Measurements from ENCODE around the gene VIM.
A peak's percentile ranks its signal among the peaks of the same experiment; 100 is the strongest.

VIM gene

DNA sequence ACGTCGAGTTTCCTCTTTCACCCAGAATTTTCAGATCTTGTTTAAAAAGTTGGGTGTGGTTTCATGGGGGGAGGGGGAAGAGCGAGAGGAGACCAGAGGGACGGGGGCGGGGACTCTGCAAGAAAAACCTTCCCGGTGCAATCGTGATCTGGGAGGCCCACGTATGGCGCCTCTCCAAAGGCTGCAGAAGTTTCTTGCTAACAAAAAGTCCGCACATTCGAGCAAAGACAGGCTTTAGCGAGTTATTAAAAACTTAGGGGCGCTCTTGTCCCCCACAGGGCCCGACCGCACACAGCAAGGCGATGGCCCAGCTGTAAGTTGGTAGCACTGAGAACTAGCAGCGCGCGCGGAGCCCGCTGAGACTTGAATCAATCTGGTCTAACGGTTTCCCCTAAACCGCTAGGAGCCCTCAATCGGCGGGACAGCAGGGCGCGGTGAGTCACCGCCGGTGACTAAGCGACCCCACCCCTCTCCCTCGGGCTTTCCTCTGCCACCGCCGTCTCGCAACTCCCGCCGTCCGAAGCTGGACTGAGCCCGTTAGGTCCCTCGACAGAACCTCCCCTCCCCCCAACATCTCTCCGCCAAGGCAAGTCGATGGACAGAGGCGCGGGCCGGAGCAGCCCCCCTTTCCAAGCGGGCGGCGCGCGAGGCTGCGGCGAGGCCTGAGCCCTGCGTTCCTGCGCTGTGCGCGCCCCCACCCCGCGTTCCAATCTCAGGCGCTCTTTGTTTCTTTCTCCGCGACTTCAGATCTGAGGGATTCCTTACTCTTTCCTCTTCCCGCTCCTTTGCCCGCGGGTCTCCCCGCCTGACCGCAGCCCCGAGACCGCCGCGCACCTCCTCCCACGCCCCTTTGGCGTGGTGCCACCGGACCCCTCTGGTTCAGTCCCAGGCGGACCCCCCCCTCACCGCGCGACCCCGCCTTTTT, at the start of gene VIM:
Gene VIM, plus strand, starts transcription at position 151 of the 925 bp plus-strand sequence. CDS start 1,182 bp downstream, outside the sequence.
- DNase-seq (ENCODE audit: low read depth in 2 of 2), result peak; percentile 80 to 83

DNA sequence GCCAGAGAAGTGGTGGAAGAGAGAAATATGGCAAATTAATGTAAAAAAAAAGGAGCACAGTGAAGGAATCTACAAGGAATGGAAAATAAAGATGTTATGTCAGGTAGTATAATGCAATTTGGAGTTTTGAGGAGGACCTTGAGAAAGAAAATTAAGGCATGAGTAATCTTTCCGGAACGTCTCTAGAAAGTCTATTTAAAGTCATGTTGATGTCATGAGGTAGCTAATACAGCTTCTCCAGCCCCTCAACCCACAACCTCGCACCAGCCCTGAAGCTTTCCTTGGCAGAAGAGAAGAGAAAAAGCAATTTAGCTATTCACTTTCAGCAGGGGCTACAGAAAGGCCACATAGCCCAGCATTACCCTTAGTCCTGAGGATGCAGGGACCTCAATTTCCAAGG, 49.0 kb upstream of the VIM start:
- no peak for DNase-seq (ENCODE audit: low read depth in 2 of 2)

DNA sequence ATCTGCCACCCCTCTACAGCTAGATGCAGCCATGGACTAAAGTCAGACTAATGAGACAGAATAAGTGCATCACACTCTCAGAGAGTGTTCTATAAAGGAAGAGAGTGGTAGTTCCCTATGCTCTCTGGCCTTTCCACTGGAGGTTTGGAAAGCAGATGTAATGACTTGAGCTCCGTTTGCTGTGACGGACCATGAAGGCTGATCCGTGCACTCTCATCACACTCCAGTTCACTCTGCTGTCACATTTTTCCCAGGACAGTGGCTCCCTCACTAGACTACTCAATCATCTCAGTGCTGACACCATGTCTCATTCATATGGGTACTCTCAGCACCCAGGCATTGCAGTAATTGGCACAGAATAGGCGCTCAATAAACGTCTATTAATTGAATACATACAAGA, 46.9 kb upstream of the VIM start:
- DNase-seq (ENCODE audit: low read depth in 2 of 2), result no peak

DNA sequence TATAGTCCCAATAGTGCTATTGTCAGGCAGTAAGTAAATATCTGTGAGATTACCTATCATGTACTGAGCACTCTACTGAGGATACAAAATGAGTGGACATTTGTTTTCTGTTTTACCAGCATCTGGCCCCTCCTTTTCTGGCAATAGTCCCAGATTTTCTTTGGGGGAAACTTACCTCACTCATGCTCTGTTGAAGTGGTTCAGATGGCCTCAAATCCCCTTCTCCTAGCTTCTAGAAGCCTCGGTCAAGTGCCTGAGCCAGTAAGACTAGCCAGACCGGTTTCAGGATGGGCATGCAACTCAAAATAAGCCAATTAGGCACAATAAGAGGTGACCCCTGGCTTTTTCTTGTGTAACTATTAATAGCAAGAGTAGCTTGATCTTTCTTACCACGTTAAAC, 46.3 kb upstream of the VIM start:
- DNase-seq (ENCODE audit: low read depth in 2 of 2), result no peak

DNA sequence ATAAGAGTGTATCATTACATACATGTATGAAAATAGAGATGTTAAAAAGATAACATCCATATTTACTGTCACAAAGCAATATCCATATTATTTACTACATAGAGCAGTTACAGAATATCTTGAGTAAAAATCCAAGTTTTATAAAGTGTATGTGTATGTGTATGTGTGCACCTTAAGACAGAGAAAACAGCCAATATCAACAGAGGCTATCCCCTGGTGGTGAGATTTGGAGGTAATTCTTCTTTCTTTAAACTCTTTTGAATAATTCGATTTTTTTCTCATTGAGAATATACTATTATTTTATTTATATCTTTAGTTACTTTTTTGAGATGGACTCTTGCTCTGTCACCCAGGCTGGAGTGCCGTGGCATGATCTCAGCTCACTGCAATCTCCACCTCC, 44.9 kb upstream of the VIM start:
- no peak for DNase-seq (ENCODE audit: low read depth in 2 of 2)

DNA sequence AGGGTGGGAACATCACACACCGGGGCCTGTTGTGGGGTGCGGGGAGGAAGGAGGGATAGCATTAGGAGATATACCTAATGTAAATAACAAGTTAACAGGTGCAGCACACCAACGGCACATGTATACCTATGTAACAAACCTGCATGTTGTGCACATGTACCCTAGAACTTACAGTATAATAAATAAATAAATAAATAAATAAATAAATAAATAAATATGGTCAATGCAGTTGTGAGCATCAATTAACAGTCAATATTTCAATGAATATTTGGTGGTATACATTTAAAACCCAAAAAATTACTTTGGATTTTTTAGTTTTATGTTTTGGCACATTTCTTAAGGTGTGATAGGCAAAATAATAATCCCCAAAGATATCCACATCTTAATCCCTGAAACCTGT, 42.2 kb upstream of the VIM start:
- no peak for DNase-seq (ENCODE audit: low read depth in 2 of 2)

DNA sequence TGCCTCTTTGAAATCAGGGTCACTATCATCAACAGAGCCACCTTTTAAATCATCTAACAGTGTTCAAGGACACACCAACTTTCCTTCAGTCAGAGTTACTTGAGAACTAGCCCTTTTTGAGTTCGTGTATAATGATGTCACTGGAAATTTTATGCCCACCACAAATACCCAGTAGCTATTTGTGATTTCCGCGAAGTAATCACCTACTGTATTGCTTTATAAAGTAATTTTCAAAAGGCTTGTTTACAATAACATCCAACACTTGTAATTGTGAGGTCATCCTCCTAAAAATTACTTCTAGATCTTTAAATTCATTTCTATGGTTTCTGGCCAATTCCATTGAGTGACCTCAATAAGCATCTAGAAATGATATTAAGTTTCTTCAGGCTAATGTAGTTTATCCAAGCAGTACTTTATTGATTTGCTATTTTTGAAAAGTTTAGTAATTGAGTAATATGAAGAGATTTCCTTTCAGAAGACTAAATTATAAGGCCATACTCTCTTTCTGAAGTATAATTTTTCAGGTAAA, 39.3 kb upstream of the VIM start:
- DNase-seq (ENCODE audit: low read depth in 2 of 2), result no peak

DNA sequence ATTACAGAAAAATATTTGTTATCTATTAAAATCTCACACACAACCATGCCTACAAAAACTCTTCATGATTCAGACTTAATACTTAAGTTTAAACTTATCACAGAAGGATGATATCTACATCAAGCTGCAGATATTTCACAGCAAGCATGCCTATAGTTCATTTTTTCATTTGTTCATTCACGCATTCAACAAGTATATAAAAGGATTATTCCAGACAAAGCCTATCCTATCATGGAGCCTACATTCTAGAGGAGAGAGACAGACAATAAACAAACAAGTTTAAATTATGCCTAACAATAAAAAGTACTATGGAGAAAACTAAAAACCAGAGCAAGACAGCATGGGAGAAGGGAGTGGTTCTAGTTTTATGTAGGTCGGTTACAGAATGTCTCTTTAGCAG, 37.4 kb upstream of the VIM start:
- no peak for DNase-seq (ENCODE audit: low read depth in 2 of 2)

DNA sequence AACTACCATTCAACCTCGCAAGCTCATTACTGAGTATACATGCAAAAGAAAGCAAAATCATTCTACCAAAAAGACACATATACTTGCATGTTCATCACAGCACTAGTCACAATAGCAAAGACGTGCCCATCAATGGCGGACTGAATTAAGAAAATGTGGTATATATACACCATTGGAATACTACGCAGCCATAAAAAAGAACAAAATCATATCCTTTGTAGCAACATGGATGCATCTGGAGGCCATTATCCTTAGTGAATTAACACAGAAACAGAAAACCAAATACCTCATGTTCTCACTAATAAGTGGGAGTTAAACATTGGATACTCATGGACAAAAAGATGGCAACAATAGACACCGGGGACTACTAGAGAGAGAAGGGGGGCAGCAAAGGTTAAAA, 33.0 kb upstream of the VIM start:
- no peak for DNase-seq (ENCODE audit: low read depth in 2 of 2)

DNA sequence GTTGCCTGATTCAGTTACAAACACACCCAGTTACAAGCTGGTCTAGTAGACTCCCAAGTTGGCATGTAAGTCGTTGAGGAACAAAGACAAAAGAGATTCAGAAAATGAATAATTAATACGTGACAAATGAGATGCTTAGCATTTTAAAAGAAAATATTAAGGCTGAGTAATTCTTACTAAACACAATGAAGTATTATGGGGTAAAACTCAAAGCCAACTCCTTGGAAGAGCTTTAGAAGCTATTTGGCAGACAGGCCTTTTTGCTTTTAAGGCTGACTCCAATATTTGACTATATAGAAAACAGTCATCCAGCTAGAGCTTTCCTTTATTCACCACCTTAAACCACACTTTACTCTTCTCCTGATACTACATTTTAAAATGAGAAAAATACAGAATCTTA, 32.0 kb upstream of the VIM start:
- no peak for DNase-seq (ENCODE audit: low read depth in 2 of 2)

DNA sequence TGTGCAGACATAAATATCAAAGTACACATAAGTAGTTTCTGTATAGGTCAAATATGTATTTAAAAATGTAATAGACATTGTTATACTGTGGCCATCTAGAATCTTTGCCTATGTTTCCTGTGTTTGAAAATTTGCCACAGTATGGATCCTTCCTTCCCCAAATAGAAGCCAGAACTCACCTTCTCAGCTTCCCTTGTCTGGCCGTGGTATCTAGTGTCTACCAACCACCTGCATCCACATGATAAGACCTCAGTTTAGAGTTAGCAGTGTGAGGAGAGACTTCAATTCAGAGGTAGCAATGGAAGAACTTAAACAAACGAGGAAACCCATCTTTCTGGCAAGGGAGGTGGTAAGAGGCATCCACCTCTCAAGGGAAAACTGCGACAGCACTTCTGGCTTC, 31.5 kb upstream of the VIM start:
- DNase-seq (ENCODE audit: low read depth in 2 of 2), result no peak

DNA sequence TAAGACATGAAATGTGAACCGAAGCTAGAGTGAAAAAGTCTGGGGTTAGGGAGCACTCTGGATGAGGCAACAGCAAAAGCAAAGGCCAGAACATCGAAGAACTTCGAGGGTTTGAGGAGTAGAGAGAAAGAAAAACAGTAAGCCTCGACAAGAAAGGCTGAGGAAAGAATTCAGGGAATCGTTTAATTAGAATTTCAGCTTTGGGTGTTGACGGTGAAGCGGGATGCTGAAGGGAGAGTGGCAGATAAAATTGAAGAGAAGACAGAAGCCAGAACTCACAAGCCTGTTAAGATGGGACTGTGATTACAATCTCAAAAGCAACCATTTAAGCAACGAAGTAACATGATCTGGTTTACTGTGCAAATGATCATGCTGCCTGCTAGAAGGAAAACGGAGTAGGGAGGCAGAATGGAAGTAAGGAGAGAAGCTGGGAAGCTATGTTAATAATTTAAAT, 28.7 kb upstream of the VIM start:
- no peak for DNase-seq (ENCODE audit: low read depth in 2 of 2)

DNA sequence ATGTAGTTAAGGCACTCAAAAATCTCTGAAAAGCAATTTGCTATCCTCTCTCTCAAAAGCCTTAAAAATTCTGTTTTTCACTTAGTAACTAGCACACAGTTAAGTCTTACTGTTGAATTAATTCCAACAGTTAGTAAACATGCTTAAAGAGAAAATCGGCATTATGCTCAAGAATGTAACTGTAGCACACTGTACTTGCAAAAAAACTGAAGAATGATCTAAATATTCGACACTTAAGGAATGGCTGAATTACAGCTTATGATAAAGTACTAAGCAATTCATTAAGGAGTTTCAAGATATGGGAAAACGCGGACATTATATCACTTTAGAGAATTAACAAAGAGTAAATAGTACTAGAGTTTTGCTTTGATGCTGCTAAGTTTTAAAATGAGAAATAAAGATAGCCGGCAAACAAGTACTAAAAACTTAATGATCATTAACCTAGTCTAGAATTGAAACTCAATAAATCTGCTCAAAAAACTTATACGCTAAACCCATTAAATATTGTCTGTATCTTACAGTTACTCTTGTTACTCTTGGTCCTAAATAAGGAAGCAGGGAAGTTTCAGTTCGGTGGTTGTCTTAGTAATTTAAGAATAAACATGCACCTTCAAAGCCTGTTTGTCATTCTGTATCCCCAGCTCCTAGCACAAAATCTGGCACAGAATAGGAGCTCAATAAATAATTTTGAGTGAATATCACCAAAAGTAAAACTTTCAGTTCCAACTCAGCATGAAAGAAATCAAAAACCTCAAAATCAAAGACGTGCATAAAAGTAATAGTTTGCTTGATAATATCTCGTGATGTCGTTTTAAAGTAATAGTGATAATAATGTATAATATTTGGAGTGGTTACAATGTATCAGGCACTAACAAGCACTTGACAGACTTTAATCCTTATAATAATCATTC, 27.8 kb upstream of the VIM start:
- no peak for DNase-seq (ENCODE audit: low read depth in 2 of 2)

DNA sequence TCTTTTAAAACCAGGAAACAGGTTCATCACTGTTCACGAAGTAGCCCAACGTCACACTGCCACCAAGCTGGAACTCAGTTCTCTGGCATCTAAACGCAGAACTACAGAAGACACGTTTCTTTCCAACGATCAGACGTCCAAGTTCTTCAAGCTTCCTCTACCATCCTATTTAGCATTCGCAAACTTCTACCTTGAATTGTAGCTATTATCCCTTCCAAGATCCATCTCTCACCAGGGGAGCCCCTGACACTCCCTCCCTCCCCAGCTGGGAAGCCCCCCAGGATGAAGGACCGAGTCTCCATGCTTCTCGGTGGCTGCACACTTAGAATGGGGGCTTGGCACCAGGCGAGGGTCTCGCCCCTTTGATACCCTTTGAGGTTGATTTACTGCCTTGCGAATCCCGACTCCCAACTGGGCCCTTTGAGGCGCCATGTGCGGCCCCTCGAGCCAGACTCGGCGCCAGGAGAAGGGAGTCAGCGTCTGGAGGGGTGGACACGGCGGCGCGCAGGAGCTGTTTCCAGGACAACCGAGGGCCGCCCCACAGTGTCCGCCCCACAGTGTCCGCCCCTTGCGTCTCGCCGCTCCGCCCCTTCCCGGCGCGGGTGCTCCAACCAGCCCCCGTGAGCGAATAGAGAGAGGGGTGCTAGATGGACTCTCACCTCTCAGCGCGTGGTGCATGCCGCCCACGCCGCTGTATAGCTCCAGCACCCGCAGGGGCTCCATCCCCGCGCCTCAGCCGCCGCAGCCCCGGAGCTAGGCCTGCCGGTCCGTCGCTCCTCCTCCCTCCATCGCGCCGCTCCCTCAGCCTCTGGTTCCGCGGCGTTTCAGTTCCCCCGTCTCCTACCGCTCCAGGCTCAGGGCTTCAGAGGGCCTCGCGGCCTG, 26.9 kb upstream of the VIM start, which contains the start of gene TRDMT1:
Gene TRDMT1, minus strand, starts transcription at position 761 of the 882 bp plus-strand sequence. Its CDS starts 38 bp downstream, at position 723.
- DNase-seq (ENCODE audit: low read depth in 2 of 2), result peak; percentile 67 to 69

DNA sequence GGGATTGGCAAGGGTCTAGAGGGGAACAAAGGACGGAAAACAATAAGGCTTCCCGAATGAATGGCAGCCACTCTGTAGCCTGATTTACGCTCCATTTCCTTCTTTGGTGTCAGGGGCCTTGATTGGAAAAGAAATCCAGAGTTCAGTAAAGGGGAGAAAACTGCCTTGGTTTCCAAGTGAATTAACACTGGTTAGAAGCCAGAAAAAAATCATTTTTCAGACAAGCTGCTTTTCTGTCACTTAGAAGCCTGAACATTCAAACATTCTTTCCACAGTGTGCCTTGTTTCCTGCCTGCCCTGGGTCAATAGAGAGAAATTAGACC, 26.3 kb upstream of the VIM start:
- no peak for DNase-seq (ENCODE audit: low read depth in 2 of 2)

DNA sequence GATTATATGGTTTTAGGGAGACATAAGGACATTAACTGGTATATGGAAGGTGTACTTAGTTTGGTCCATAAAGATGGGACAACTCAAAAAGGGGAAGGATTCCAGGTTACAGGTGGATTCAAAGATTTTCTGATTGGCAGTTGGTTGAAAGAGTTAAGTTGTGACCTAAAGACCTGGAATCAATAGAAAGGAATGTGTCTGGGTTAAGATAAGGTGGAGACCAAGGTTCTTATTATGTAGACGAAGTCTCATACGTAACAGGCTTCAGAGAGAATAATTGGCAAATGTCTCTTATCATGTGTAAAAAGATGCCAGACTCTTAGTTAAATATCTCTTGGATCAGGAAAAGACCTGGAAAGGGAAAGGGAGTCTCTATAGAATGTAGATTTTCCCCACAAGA, 25.5 kb upstream of the VIM start:
- DNase-seq (ENCODE audit: low read depth in 2 of 2), result no peak

DNA sequence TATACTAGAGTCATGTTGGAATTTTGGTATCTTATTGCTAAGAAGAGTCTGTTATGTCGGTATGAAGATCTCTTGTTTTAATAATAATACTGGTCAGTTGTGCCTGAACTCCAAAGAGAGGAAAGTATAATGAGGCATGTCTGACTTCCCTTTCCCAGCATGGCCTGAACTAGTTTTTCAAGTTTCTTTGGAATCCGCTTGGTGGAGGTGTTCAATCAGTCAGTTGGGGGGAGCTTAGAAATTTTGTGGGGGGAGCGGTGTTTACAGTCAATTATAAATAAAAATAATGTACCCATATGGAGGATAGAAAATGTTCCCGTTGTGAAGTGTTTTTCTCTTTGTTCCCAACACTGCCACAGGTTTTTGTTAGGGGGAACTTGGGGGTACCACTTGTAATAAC, 25.0 kb upstream of the VIM start:
- no peak for DNase-seq (ENCODE audit: low read depth in 2 of 2)

DNA sequence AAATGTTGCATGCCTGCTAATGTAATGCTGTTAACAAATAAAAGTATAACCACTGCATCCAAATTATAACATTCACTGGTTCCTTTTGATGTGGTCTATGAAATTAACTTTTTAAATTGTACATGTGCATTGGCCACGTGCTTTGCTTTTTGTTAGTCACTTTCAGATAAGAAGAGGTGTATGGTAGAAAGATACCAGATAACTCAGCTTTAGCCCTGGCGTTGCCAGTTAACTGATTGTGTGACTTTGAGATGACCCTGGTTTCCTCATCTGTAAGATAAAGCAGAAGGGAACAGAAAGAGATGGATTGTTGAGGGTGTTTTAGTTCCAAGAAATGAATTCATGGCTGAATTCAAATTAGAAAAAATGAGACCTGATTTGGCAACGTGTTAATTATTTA, 24.6 kb upstream of the VIM start:
- DNase-seq (ENCODE audit: low read depth in 2 of 2), result no peak

DNA sequence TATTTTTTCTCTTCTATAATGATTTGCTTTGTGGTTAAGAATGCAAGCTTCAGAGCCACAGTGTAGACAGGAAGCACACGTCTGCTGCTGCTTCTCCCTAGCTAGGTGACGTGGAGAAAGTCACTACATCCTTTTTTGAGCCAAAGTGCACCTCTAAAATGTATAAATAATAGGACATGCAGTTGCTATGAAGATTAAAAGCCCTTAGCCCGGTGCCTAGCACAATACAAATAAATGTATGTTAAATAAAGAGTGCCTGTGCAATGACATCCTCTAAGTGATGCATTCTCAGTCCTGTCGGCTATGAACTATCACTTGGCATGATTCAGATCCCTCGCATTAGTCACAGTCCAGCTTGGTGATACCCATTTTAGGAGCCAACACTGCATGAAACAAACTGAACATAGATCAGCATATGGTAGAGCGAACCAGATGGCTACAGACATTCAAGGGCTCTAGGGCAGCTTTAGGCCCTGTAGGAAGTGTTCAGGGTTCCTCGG, 21.8 kb upstream of the VIM start:
- peak in 1 of 2 donors; percentile 16 for DNase-seq (ENCODE audit: low read depth in 2 of 2)

DNA sequence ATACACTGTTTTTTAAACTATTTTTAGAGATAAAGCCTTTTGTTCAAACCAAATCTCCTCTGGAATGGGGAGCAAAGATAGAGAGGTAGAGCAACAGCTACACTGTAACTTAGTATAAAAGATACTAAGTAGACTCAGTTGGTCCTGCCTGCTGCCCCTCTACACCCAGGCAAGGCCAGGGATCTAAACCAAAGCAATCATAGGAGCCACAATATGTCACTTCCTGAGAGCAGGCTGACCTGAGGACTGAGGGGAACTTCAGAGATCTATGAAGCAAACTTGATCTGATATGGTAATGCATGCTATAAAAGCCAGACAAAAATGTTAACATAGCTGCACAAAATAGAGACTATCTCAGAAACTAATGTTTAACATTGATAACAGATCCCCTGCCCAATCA, 19.6 kb upstream of the VIM start:
- no peak for DNase-seq (ENCODE audit: low read depth in 2 of 2)

DNA sequence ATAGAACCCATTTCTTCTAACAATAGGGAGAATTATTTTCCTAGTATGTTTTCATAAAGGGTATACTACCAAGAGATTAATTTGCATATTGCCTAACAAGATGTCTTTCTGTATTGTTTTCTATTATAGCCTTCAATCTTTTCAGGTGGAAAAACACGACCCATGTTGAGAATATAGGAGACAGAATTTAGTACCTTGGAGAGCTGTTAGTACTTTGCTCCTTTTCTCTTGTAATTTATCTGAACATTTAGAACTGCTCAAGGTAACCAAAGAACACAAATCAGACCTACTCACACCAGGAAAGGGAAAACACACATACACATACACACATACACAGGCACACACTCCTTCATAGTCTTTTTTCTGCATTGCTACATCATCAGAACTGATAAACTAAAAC, 18.7 kb upstream of the VIM start:
- no peak for DNase-seq (ENCODE audit: low read depth in 2 of 2)
